Esophagus muscularis mucosa (tissue), 4 donors: Measurements from ENCODE around the gene KIF12. TPM values are rescaled to one million over a fixed set of nuclear protein-coding genes. Genes with fewer than 3 reads are reported as not detected.

Experiments used
- DNase-seq: peaks from one replicate; pipeline ENCODE4 v3.0.0-alpha.2; 2017; ENCODE audit errors: extremely low spot score
- H3K27ac ChIP-seq, 4 donors: fragments of 200-600 bp; sonication (generic); replicated peaks in 1 of 4; 1 replicate in 3 of 4; 2 replicates in 1 of 4; pipeline ENCODE4 v1.5.1; 2016 to 2019; ENCODE audit warnings: mild to moderate bottlenecking in 1 of 4
- H3K27me3 ChIP-seq, 4 donors: fragments of 200-600 bp; sonication (generic); one replicate each; pipeline versions ENCODE4 v1.5.1 to v1.6.0; 2016 to 2019
- H3K36me3 ChIP-seq, 4 donors: fragments of 200-600 bp; sonication (generic); one replicate each; pipeline ENCODE4 v1.5.1; 2016 to 2019
- H3K4me1 ChIP-seq, 4 donors: fragments of 200-600 bp; sonication (generic); one replicate each; pipeline ENCODE4 v1.5.1; 2016 to 2019
- H3K4me3 ChIP-seq, 4 donors: fragments of 200-600 bp; sonication (generic); 1 replicate in 2 of 4; 2 replicates in 2 of 4; pipeline ENCODE4 v1.5.1; 2016 to 2019; ENCODE audit warnings: mild to moderate bottlenecking in 4 of 4, moderate library complexity in 1 of 4
- H3K9me3 ChIP-seq, 4 donors: fragments of 200-600 bp; sonication (generic); 1 replicate in 3 of 4; 2 replicates in 1 of 4; pipeline ENCODE4 v1.5.1; 2016 to 2019
- CTCF ChIP-seq, 3 experiments: fragments of 200-600 bp in 2 of 3; fragments of 450-650 bp in 1 of 3; sonication (generic) in 2 of 3; IDR thresholded peaks; one replicate each; pipeline ENCODE4 v1.5.1; 2017 to 2019; ENCODE audit warnings: antibody characterized with exemption in 3 of 3, mild to moderate bottlenecking in 2 of 3, moderate library complexity in 1 of 3
- EP300 ChIP-seq: sonication (generic); formaldehyde crosslinking; IDR thresholded peaks from one replicate; pipeline ENCODE4 v1.6.1; 2017; ENCODE audit warnings: antibody characterized with exemption
- POLR2A ChIP-seq: fragments of 450-650 bp; IDR thresholded peaks from one replicate; pipeline ENCODE4 v1.6.1; 2017; ENCODE audit warnings: antibody characterized with exemption, moderate library complexity, mild to moderate bottlenecking, low read depth
- POLR2AphosphoS5 ChIP-seq, 2 donors: sonication (generic); formaldehyde crosslinking; IDR thresholded peaks; one replicate each; pipeline ENCODE4 v1.6.1; 2017; ENCODE audit warnings: antibody characterized with exemption in 2 of 2
- WGBS: methylation state at CpG from one replicate; pipeline ENCODE4 v1.1.5; 2018; 5-methylcytosine and 5-hydroxymethylcytosine counted together
- intact Hi-C: fragments of 100-400 bp; cut with DNase I; formaldehyde crosslinking; loops from one replicate; pipeline ENCODE4 v1.15.1; 2023
- total RNA-seq, 4 donors: library from RNA; depleted of rRNA; stranded (reverse); fragments of >200 nt; gene quantifications; one replicate each; pipeline versions ENCODE4 v1.1.0 to v1.2.1, GENCODE V29; 2016

KIF12 gene
- total RNA-seq, 4 donors from 2014 or later: not detected

DNA sequence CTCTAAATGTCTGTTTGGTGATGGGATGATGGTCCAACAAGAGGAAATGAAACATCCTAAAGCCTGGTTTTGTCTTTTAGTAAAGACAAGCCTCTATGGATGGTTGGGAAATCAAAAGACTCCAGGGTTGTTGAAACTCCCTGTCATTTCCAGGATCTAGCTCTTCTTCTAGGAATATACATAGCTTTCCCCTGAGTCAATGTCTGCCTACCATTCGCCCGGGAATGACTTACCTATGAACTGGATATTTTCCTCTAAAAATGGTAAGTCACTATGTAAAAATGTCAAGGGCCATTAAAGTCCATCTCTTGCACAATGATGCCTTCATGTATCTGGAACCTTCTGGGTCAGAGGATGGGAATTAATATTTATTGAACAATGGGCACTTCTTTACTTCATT lies 11.1 kb upstream of the KIF12 start:
- peaks cover 6 to 19% (median 10%) of the 10 kb centered on the region in 4 donors for H3K4me1 ChIP-seq
- TF ChIP-seq EP300 (no peak), CTCF (IDR thresholded peaks at IDR 0.05) (no peak)
- intact Hi-C loops: loop anchor here (5.0 kb wide), 1 partner anchor 42 kb away; no protein-coding TSS in a partner anchor
- H3K9me3 ChIP-seq: no peaks in the 10 kb centered on the region
- no peak overlapping the region for H3K4me3 ChIP-seq
- H3K27me3 ChIP-seq: peaks cover 0 to 24% (median 0%) of the 10 kb centered on the region in 4 donors
- no peak overlapping the region for H3K27ac ChIP-seq
- no peaks in the 10 kb centered on the region for H3K36me3 ChIP-seq
- WGBS: 81% methylated on average over 2 of the region's 2 CpGs
- DNase-seq: no peak

- TF ChIP-seq POLR2AphosphoS5 (IDR thresholded peaks at IDR 0.05): no peak
- TF ChIP-seq POLR2A: no peak
- no peak for TF ChIP-seq CTCF (IDR thresholded peaks at IDR 0.05)
- no peak for TF ChIP-seq EP300
- intact Hi-C loops: loop anchor here (2.0 kb wide), 1 partner anchor 182 kb away; no protein-coding TSS in a partner anchor
- no peak overlapping the region for H3K4me3 ChIP-seq
- H3K27ac ChIP-seq: no peak overlapping the region
- H3K4me1 ChIP-seq: peaks cover 6 to 19% (median 10%) of the 10 kb centered on the region in 4 donors
- no peak for DNase-seq
- H3K36me3 ChIP-seq: no peaks in the 10 kb centered on the region
- H3K9me3 ChIP-seq: no peaks in the 10 kb centered on the region
- WGBS: 95% methylated on average over 6 of the region's 6 CpGs
- peaks cover 0 to 21% (median 0%) of the 10 kb centered on the region in 4 donors for H3K27me3 ChIP-seq
These were observed 10.0 kb upstream of the KIF12 start for GRCh38 chr9:114109124-114109523.

- H3K36me3 ChIP-seq: no peaks in the 10 kb centered on the region
- no peaks in the 10 kb centered on the region for H3K9me3 ChIP-seq
- WGBS: 66% methylated on average over 20 of the region's 28 CpGs
- peaks cover 0 to 12% (median 0%) of the 10 kb centered on the region in 4 donors for H3K27me3 ChIP-seq
- no peak overlapping the region for H3K4me3 ChIP-seq
- peaks cover 2 to 13% (median 5%) of the 10 kb centered on the region in 4 donors for H3K4me1 ChIP-seq
- intact Hi-C loops: loop anchor here (2.0 kb wide), 1 partner anchor 183 kb away; no protein-coding TSS in a partner anchor
- DNase-seq: no peak
- no peak for TF ChIP-seq EP300
- TF ChIP-seq CTCF (IDR thresholded peaks at IDR 0.05): peak; percentile 76 to 90 (median 79)
- TF ChIP-seq POLR2AphosphoS5 (IDR thresholded peaks at IDR 0.05): no peak
- TF ChIP-seq POLR2A: no peak
- H3K27ac ChIP-seq: no peak overlapping the region
These were observed 9.1 kb upstream of the KIF12 start for GRCh38 chr9:114108016-114108833.

DNA sequence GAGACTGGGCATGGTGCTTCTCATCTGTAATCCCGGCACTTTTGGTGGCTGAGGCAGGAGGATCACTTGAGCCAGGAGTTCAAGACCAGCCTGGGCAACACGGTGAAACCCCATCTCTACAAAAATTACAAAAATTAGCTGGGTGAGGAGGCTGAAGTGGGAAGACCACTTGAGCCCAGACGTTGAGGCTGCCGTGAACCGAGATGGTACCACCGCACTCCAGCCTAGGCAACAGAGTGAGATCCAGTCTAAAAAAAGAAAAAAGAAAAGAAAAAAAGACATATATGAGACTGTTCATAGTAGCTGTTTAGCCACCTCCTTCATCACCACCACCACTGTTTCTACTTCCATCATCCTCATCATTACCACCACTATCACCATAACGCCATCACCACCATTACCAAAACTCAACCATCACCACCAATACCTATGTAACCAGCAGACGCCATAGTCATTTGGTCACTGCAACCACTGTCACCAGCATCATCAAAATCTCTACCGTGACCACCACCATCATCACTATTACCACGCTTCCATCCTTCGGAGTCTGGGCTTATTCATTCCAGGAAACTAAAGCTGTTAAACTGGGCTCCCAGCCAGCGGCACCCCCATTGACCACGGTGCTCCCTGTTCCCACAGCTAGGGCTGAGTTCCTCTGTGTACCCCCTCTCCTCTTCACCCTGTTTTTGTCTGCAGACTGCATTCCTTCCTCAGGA lies 8.4 kb upstream of the KIF12 start:
- no peak for DNase-seq
- TF ChIP-seq POLR2A (no peak), POLR2AphosphoS5 (IDR thresholded peaks at IDR 0.05) (no peak), CTCF (IDR thresholded peaks at IDR 0.05) (no peak), EP300 (no peak)
- intact Hi-C loops: loop anchor here (2.0 kb wide), 1 partner anchor 183 kb away; no protein-coding TSS in a partner anchor
- Histone ChIP-seq H3K27ac (no peak overlapping the region), H3K4me1 (peaks cover 0 to 5% (median under 1%) of the 10 kb centered on the region in 4 donors), H3K4me3 (no peak overlapping the region), H3K36me3 (no peaks in the 10 kb centered on the region), H3K27me3 (peaks cover 0 to 7% (median 0%) of the 10 kb centered on the region in 4 donors), H3K9me3 (no peaks in the 10 kb centered on the region)
- WGBS: 79% methylated on average over 13 of the region's 13 CpGs
